DMS 273 (cell line): ENCODE results near the gene RETREG2.

Source experiments
- DNase-seq: peaks from one replicate; lab custom pipeline; 2025; ENCODE audit not compliant: unreplicated experiment; lab: John Stamatoyannopoulos, UW

Gene RETREG2

GRCh38 chr2:219169930-219170654, 8.0 kb upstream of the RETREG2 start, which contains the start of gene SLC23A3:
TSS of gene SLC23A3 (minus strand) at chr2:219170029. CDS start at chr2:219169984, 45 bp downstream.
- DNase-seq, result no peak

GRCh38 chr2:219171231-219171651, 6.8 kb upstream of the RETREG2 start:
- DNase-seq, result peak; percentile 83

GRCh38 chr2:219172231-219173154, 5.6 kb upstream of the RETREG2 start:
- no peak for DNase-seq

- DNase-seq, result no peak
These were observed 4.9 kb upstream of the RETREG2 start for GRCh38 chr2:219173176-219173575.

- DNase-seq, result no peak
These were observed 3.9 kb upstream of the RETREG2 start for GRCh38 chr2:219174146-219174545.

GRCh38 chr2:219174801-219175200, 3.3 kb upstream of the RETREG2 start:
- DNase-seq, result no peak

- DNase-seq, result no peak
These were observed 2.6 kb upstream of the RETREG2 start for GRCh38 chr2:219175486-219175885.

GRCh38 chr2:219175928-219176817, 1.9 kb upstream of the RETREG2 start:
- peak; percentile 72 for DNase-seq

GRCh38 chr2:219176818-219177551, 1.1 kb upstream of the RETREG2 start, which contains the start of gene CNPPD1:
TSS of gene CNPPD1 (minus strand) at chr2:219176925. CDS start at chr2:219176828, 97 bp downstream.
- DNase-seq, result peak; percentile 95

GRCh38 chr2:219178377-219179175, 501 bp downstream of the RETREG2 start:
- DNase-seq, result peak; percentile 70

- DNase-seq, result no peak
These were observed 1.8 kb downstream of the RETREG2 start for GRCh38 chr2:219179601-219180465.

- no peak for DNase-seq
These were observed 2.9 kb downstream of the RETREG2 start for GRCh38 chr2:219180961-219181360.

- DNase-seq, result no peak
These were observed 3.5 kb downstream of the RETREG2 start for GRCh38 chr2:219181531-219181930.

GRCh38 chr2:219182331-219183150, 4.5 kb downstream of the RETREG2 start:
- DNase-seq, result peak; percentile 24

GRCh38 chr2:219183151-219183772, 5.2 kb downstream of the RETREG2 start:
- DNase-seq, result no peak

- peak; percentile 95 for DNase-seq
These were observed 6.0 kb downstream of the RETREG2 start for GRCh38 chr2:219184121-219184520.
